K562 (cell line): ENCODE measurements around the gene TMEM60. TPM values are rescaled to one million over a fixed set of nuclear protein-coding genes. Genes with fewer than 3 reads are reported as not detected.

ENCODE experiments used
- BRD9 ChIP-seq: fragments of 450-650 bp; IDR thresholded peaks from 2 replicates; pipeline ENCODE4 v1.6.1; 2018; ENCODE audit warnings: low read depth; ENCODE audit not compliant: partially characterized antibody
- EHMT2 ChIP-seq: fragments of 450-650 bp; IDR thresholded peaks from 2 replicates; pipeline ENCODE4 v1.6.1; 2018; ENCODE audit warnings: antibody characterized with exemption
- ELF1 ChIP-seq: fragments of 200-800 bp; sonication (Bioruptor generic); IDR thresholded peaks from 2 replicates; pipeline ENCODE4 v1.6.1; 2016; ENCODE audit warnings: missing genetic modification characterization, missing compliant biosample characterization
- FOXA3 ChIP-seq, 2 experiments: fragments of 450-650 bp in 1 of 2; sonication (generic) in 1 of 2; formaldehyde crosslinking; IDR thresholded peaks in 1 of 2; conservative IDR thresholded peaks in 1 of 2; 2 replicates each; pipeline versions ENCODE4 v1.4.0 to v1.8.0; 2020 to 2022; ENCODE audit warnings: mild to moderate bottlenecking in 2 of 2, missing genetic modification reagents in 1 of 2
- HMGN3 ChIP-seq: IDR thresholded peaks from 2 replicates; pipeline ENCODE4 v1.6.1; 2011; ENCODE audit warnings: borderline replicate concordance, low read depth, mild to moderate bottlenecking, mixed read lengths, low read length; ENCODE audit not compliant: insufficient read length; ENCODE audit errors: extremely low read depth
- IRF9 ChIP-seq: fragments of 450-650 bp; IDR thresholded peaks from 2 replicates; pipeline ENCODE4 v1.6.1; 2016; ENCODE audit warnings: missing biosample characterization, missing genetic modification characterization
- MAZ ChIP-seq, 2 experiments: fragments of 450-650 bp in 1 of 2; sonication (generic) in 1 of 2; formaldehyde crosslinking; IDR thresholded peaks in 1 of 2; conservative IDR thresholded peaks in 1 of 2; 2 replicates each; pipeline versions ENCODE4 v1.4.0 to v1.5.0; 2020; ENCODE audit warnings: mild to moderate bottlenecking in 1 of 2, missing genetic modification reagents in 1 of 2
- POLR2B ChIP-seq: fragments of 450-650 bp; IDR thresholded peaks from 2 replicates; pipeline ENCODE4 v1.6.1; 2018; ENCODE audit warnings: low read depth; ENCODE audit not compliant: partially characterized antibody
- POU5F1 ChIP-seq: fragments of 150-350 bp; IDR thresholded peaks from 2 replicates; pipeline ENCODE4 v1.6.1; 2014; ENCODE audit warnings: borderline replicate concordance, low read length, low read depth, mild to moderate bottlenecking; ENCODE audit not compliant: partially characterized antibody
- RB1 ChIP-seq: fragments of 450-650 bp; IDR thresholded peaks from 2 replicates; pipeline ENCODE4 v1.6.1; 2017; ENCODE audit warnings: low read depth, mild to moderate bottlenecking
- SAP30 ChIP-seq: fragments of 200-600 bp; sonication (generic); IDR thresholded peaks from 2 replicates; pipeline ENCODE4 v1.6.1; 2012; ENCODE audit warnings: borderline replicate concordance, low read depth, mild to moderate bottlenecking, moderate library complexity, low read length, control low read depth, inconsistent platforms; ENCODE audit not compliant: insufficient read depth, poor library complexity, severe bottlenecking
- USF2 ChIP-seq: sonication (generic); formaldehyde crosslinking; IDR thresholded peaks from 2 replicates; pipeline ENCODE4 v1.5.0; 2020; ENCODE audit warnings: missing genetic modification reagents
- XRCC4 ChIP-seq: IDR thresholded peaks from one replicate; pipeline ENCODE4 v1.6.1; 2011; ENCODE audit not compliant: insufficient read depth, insufficient read length; ENCODE audit errors: extremely low read depth
- ZBTB2 ChIP-seq: fragments of 450-650 bp; IDR thresholded peaks from 2 replicates; pipeline ENCODE4 v1.6.1; 2016; ENCODE audit warnings: antibody characterized with exemption
- ZNF165 ChIP-seq: fragments of 250-450 bp; sonication (Bioruptor Pico); IDR thresholded peaks from 2 replicates; pipeline ENCODE4 v1.4.0; 2020; ENCODE audit warnings: borderline replicate concordance
- ZNF76 ChIP-seq: fragments of 250-450 bp; sonication (Bioruptor Pico); IDR thresholded peaks from 2 replicates; pipeline ENCODE4 v1.4.0; 2020; ENCODE audit warnings: mild to moderate bottlenecking, moderate library complexity, borderline replicate concordance
- polyA plus RNA-seq, 8 experiments: library from polyadenylated mRNA; depleted of rRNA in 4 of 8; stranded (reverse) in 5 of 8; unstranded in 3 of 8; fragments of >200 nt; fragmentation: Nextera tagmentation in 2 of 8; fragmentation: Illumina TruSeq in 1 of 8; extraction: Ambion mirVana in 2 of 8; extraction: Trizol in 1 of 8; gene quantifications; 2 replicates each; pipeline versions ENCODE4 v1.2.1 to v1.2.3, GENCODE V29; 2011 to 2014; ENCODE audit warnings: inconsistent platforms in 1 of 8, missing spikeins in 1 of 8
- total RNA-seq, 7 experiments: library from RNA; depleted of rRNA in 6 of 7; stranded (reverse); fragments of >200 nt in 6 of 7; fragmentation: Illumina TruSeq in 2 of 7; extraction: Trizol in 2 of 7; gene quantifications; 2 replicates each; pipeline versions ENCODE4 v1.2.1 to v1.2.3, GENCODE V29; 2011 to 2021; ENCODE audit warnings: low replicate concordance in 1 of 7
- TF ChIP-seq, protein P1 (sequence below): sonication (generic); formaldehyde crosslinking; IDR thresholded peaks from 2 replicates; pipeline ENCODE4 v1.8.1; 2023; ENCODE audit warnings: mild to moderate bottlenecking, missing genetic modification reagents, moderate library complexity
- TF ChIP-seq, protein P2 (sequence below), 2 experiments: IDR thresholded peaks; 2 replicates each; pipeline ENCODE4 v1.6.1; 2011; ENCODE audit warnings: borderline replicate concordance in 1 of 2, control low read depth in 1 of 2, low read depth in 1 of 2, low read length in 1 of 2, mild to moderate bottlenecking in 1 of 2, mixed read lengths in 1 of 2, moderate library complexity in 1 of 2; ENCODE audit not compliant: insufficient read depth in 1 of 2, insufficient read length in 1 of 2, poor library complexity in 1 of 2, severe bottlenecking in 1 of 2; ENCODE audit errors: extremely low read depth in 1 of 2
- TF ChIP-seq, protein P3 (sequence below): sonication (generic); formaldehyde crosslinking; IDR thresholded peaks from 2 replicates; pipeline ENCODE4 v1.8.0; 2022; ENCODE audit warnings: mild to moderate bottlenecking, low read depth, missing genetic modification reagents

TMEM60 gene
- total and polyA plus RNA-seq, 9 of the 15 experiments (the other 6 are each of a cell fraction or from before 2014, with no cell fraction given) = 12.5 to 140 (median 38.4) TPM

GRCh38 chr7:77798394-77799077 lies at the start of gene TMEM60, which contains the start of gene PHTF2 (continued):
- TF ChIP-seq HMGN3 (peak; percentile 94), ZBTB2 (0 out of 2 replicates have a peak, but pooled peaks have one; percentile 28), USF2 (no peak), EHMT2 (no peak), ZNF165 (CRISPR knock-in tag) (no peak), XRCC4 (no peak), IRF9 (tag) (no peak), RB1 (peak; percentile 95), MAZ (CRISPR knock-in tag; conservative IDR thresholded peaks at IDR 0.05 in 1 of 2, IDR thresholded peaks at IDR 0.05 in 1 of 2) (peak; percentile 71 to 93; a peak in 3 of 4 replicates), SAP30 (no peak), POLR2B (peak; percentile 63), ELF1 (tag) (peak; percentile 50), FOXA3 (CRISPR knock-in tag; conservative IDR thresholded peaks at IDR 0.05 in 1 of 2, IDR thresholded peaks at IDR 0.05 in 1 of 2) (no peak), ZNF76 (CRISPR knock-in tag) (no peak), POU5F1 (no peak), BRD9 (peak; percentile 34)
- TF ChIP-seq, protein P1, sequence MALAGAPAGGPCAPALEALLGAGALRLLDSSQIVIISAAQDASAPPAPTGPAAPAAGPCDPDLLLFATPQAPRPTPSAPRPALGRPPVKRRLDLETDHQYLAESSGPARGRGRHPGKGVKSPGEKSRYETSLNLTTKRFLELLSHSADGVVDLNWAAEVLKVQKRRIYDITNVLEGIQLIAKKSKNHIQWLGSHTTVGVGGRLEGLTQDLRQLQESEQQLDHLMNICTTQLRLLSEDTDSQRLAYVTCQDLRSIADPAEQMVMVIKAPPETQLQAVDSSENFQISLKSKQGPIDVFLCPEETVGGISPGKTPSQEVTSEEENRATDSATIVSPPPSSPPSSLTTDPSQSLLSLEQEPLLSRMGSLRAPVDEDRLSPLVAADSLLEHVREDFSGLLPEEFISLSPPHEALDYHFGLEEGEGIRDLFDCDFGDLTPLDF (CRISPR knock-in tag) = peak; percentile 81
- TF ChIP-seq, protein P2, sequence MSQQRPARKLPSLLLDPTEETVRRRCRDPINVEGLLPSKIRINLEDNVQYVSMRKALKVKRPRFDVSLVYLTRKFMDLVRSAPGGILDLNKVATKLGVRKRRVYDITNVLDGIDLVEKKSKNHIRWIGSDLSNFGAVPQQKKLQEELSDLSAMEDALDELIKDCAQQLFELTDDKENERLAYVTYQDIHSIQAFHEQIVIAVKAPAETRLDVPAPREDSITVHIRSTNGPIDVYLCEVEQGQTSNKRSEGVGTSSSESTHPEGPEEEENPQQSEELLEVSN (IDR thresholded peaks at IDR 0.05; ENCODE audit: borderline replicate concordance in 1 of 2, extremely low read depth in 1 of 2, insufficient read depth in 1 of 2, insufficient read length in 1 of 2, low read depth in 1 of 2, low read length in 1 of 2, poor library complexity in 1 of 2, severe bottlenecking in 1 of 2) = peak; percentile 80 to 86
- TF ChIP-seq, protein P3, sequence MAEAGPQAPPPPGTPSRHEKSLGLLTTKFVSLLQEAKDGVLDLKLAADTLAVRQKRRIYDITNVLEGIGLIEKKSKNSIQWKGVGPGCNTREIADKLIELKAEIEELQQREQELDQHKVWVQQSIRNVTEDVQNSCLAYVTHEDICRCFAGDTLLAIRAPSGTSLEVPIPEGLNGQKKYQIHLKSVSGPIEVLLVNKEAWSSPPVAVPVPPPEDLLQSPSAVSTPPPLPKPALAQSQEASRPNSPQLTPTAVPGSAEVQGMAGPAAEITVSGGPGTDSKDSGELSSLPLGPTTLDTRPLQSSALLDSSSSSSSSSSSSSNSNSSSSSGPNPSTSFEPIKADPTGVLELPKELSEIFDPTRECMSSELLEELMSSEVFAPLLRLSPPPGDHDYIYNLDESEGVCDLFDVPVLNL = no peak
